ENCODE results near the gene KLHL30.

The KLHL30 gene

GRCh38 chr2:238149841-238150572 lies 11.5 kb downstream of the KLHL30 start:
- DNase-seq, result no peak

- no peak for DNase-seq
Observed at GRCh38 chr2:238150686-238151085, 12.2 kb downstream of the KLHL30 start.

GRCh38 chr2:238151205-238151604 lies 12.7 kb downstream of the KLHL30 start:
- no peak for DNase-seq

DNA sequence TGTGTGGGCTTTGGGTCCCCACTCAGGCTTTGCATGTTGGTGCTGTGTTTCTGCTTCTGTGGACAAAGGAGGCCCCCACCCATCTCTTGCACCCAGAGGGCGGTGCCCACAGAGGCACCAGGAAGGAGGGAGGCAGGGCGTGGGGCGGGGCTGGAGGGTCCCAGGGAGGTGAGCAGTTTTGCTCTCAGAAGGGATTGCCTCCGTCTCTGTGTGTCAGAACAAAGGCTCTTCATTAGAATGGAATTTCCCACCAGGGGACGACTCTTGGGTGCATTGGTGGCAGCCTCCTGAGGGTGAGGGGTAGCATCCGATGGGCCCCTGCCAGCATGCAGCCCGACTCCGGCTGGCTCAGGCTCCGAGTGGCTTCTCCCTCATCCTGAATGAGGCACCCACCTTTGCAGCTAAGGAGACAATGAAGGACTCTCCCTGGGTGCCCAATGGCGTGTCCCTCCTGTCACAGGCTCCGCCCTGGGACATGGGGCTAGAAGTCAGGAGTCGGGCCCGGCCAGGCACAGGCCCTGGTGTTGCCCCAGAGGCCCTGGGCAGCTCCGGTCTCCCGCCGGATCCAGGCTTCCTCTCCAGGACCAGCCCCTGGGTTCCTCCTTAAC lies 13.3 kb downstream of the KLHL30 start:
- DNase-seq, result no peak

DNA sequence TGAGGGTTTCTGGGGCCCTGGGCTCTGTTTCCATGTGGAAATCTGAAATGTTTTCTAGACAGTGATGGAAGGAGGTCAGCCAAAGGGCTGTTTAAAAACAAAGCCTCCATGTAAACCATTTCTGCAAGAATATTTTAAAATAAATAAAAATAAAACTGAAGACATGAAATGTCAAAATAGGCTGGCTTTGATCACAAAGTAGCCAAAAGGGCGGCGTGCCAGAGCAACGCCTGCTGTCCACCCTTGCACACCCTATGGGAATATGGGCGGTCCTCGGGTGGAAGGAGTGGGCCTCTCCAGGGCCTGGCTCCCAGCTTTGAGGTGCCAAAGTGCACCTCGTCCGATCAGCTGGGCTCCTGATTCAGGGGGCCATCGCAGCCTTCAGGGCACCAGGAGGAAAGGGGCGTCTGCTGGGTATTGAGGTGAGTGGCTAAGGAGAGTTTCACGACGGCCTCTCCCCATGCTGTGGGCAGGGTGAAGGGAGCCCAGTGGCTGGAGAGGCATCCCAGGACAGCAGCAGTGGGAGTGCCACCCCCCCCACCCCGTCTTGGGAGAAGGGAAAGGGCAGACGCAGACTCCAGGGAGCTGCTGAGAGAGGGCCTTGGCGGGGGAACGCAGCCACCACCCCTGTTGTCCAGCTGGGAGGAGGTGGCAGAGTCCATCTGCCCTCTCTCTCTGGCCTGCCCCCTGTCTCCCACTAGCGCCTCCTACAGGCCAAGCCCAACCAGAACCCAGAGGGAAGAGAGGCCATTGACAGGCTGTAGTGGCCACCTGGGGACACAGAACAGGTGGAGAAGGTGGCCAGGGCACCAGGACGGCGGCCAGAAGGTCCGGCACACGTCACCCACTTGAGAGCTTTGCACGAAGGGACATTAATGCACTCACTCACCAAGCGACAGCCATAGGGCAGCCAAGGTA lies 14.6 kb downstream of the KLHL30 start:
- no peak for DNase-seq

DNA sequence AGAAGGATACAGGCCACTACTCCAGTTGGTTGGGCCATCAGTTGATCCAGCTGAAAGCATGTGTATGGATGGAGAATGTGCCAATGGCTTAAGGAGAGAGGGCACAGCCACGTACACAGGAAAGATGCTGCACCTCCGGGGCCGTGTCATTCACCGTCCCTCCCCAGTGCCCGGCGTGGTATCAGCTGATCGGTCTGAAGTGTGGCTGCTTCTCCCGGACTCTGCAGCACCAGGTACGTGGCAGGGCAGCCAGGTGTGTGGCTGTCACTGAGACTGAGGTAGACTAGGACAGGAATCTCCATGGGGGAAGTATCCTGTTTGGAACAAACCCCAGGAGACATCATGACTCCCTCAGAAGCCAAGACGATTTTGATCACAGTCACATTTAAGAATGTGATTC lies 16.1 kb downstream of the KLHL30 start:
- no peak for DNase-seq

DNA sequence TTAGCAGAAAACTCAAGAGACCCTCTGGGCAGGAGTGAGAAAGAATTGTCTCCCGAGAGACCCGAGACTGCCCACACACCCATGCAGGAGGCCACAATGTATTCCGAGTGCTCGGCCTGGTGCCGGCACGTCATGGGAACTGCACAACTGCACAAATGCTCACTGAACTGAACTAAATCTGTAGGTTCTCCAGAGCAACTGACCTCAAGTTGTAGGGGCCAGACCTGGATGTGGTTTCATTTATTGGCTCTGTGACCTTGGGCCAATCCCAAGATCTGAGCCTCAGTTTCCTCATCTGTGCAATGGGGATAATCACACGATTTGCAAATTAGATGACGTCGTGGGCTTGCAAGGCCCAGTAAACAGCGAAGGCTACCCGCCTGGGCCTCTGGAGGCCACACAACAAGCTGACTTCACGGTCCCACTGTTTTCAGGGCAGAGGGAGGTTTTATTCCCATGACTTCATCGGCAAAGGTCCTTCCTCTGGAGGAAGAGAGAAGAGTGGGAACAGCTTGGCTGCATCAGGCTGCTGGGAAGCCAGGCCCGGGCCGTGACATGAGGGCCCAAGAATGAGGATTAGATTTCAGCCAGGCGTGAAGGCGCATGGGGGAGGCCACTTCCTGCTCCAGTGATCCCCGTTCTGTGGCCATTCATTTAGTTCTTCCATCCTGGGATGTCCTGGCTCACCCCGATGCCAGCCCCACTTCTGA lies 16.7 kb downstream of the KLHL30 start:
- no peak for DNase-seq

DNA sequence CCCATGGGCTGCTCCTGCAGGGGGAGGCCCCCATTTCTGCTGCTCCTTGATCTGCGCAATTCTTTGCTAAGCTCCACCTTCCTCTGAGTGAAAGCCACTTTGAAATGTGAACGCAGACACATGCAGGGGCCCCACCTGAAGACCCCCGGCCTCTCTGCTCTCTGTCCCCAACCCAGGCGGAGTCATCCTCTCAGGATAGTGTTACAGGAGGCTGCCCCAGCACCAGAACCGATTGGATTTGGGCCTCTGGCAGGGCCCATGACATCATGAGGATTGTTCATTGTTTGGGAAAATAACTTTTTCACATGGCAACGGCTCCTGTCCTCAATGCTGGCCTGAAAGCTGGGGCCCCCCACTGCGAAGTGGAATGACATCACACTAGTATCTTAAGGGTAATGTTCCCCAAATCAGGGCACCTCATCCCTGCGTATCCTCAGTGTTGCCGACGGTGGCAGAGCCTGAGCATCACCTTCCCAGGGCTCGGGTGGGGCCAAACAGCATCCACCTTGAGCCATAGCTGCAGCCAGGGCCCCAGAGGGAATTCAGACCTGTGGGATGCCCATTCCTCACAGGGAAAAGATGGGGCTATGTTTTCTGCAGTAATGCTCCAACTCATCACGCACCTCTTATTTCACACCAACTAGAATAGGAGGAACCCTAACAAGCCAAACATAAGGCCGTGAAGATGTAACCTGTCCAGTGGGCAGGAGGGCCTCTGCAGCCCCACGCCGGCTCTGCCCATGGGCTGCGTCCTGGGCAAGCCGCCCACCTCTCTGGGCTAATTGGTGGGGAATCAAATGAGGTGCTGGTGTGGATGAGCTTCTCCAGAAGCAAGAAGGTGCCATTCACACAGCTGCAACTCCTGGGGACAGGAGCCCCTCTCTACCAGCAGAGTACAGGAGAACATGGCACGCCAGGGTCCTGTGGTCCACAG lies 17.6 kb downstream of the KLHL30 start:
- no peak for DNase-seq

DNA sequence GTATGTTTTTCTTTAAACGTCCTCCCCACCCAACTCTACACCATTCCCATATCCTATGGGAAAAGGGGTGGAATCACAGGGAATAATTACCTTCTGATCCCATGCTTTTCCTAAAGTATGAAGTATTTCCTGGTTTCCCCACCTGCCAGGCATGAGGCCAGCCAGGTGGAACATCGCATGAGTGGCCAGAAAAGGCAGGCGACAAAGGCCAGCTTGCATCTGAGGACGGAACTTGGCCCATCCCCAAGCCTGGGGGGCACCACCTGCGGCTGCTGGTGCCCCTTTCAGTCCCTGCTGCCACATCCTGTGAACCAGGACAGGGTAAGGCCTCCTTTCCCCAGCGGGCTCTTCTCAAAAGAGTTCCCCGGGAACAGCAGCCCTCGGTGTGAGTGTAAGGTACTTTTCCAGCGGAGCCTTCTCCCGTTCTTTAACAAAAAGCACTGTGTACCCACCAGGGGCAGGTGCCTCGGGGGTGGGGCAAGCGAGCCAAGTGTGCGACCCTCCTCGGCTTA lies 19.1 kb downstream of the KLHL30 start:
- no peak for DNase-seq

- DNase-seq, result no peak
Observed at GRCh38 chr2:238158018-238158508, 19.6 kb downstream of the KLHL30 start.

DNA sequence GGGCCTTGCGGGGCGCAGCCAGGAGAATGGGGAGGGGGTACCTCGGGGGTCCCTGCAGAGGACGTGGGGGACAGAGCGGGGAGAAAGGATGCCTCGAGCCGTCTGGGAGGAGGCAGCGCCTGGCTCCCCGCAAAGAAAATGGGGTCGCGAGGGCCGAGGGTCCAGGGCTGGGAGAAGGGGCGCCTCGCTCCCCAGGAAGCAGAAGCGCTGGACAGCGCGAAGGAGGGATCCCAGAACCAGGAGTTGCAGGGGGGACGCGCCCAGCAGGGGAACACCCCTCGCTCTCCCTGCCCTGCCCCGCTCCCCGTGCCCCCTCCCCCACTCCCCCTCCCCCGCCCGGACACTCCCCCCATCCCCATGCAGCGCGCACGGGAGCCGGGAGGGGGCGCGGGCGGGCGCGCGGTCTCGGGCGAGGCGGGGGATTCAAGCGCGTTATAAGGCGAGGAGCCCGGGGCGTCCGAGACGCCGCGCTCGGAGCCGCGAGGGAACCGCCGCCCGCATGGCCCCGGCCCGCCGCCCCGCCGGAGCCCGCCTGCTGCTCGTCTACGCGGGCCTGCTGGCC lies 20.1 kb downstream of the KLHL30 start, which contains the start of gene ERFE:
ERFE (plus strand) TSS at position 462 of the 562 bp plus-strand sequence; CDS start at position 500, 38 bp downstream.
- peak; percentile 46 for DNase-seq

- DNase-seq, result no peak
Observed at GRCh38 chr2:238159071-238159539, 20.6 kb downstream of the KLHL30 start.

- no peak for DNase-seq
Observed at GRCh38 chr2:238159661-238160205, 21.3 kb downstream of the KLHL30 start.

GRCh38 chr2:238160206-238161129 lies 22.0 kb downstream of the KLHL30 start:
- DNase-seq, result no peak

DNA sequence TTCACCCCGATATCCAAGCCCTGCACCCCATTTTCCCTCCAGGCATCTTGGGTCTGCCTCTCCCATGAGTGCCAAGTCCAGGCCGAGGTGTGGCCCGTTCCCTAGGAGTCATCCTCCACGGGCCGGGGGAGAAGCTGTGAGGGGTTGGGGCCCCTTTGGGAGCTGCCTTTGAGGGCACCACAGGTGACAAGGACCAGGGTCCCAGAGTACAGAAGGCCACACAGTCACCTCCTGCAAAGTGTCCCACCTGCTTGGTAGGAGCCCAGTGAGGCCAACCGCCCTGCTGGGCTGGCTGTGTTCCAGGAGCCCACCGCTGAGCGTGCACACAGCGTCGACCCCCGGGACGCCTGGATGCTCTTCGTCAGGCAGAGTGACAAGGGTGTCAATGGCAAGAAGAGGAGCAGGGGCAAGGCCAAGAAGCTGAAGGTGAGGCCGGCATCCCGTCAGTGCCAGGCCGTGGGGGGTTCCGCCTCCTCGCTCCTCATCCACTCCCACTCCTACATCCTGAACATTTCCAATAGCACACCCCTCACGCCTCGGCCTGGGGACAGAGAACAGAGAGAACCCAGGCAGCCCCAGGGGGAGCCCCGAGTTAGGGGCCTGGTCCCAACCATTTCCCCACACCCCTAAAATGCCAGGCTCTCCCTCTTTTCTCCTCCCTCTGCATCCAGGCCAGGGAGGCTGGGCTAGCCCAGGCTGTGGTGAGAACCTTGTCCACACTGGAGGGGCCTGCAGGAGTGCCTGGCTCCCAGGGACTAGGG lies 23.0 kb downstream of the KLHL30 start:
- DNase-seq, result no peak

GRCh38 chr2:238162251-238162845 lies 23.9 kb downstream of the KLHL30 start:
- no peak for DNase-seq

DNA sequence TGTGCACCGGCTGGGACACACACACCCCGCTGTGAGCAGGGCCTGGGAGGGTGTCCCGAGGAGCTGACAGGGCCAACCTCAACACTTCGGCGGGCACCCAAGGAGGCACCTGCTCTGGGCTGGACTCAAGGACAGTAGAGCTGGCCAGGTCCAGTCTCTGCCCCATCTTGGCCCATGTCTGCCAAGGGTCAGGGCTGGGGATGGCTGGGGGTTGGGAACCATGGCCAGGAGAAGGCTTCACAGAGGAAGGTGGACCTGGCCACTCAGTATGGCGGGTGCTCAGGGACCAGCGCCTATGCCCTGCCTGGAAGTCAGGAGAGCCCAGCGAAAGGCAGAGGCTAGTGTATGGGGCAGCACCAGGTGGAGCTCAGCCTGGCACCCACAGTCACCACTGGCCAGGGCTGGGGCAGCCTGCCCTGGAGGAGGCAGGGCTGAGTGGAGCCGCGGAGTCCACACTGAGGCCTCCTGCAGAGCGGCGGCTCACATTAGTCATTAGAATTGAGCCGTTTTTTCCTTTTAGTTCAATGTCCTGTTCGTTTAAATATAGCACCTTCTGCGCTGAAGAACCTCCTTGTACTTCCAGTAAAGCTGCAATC lies 24.5 kb downstream of the KLHL30 start:
- no peak for DNase-seq

Data from activated CD8-positive, alpha-beta memory T cell treated with anti-CD3 and anti-CD28 coated beads, Interleukin-2, amount 50 U/mL, for 4 hours (primary cell).